Upper lobe of left lung (tissue), 6 donors: ENCODE measurements around the gene PREP. TPM values are rescaled to one million over a fixed set of nuclear protein-coding genes. Genes with fewer than 3 reads are reported as not detected.
"Not testable (repeated sequence)": the region's sequence is repeated elsewhere in the genome, so short reads cannot be mapped to it uniquely, and the experiment has no call there.

Source experiments
- ATAC-seq, 2 donors: fragments of 200-7000 bp; cut with Tn5 transposase; one replicate each; pipeline ENCODE4 v1.9.1; 2022; ENCODE audit warnings: mild to moderate bottlenecking in 2 of 2, moderate library complexity in 2 of 2; ENCODE audit not compliant: low FRiP score in 2 of 2
- DNase-seq, 2 donors: peaks; one replicate each; pipeline ENCODE4 v3.0.0-alpha.2; 2019 to 2020
- H3K27ac ChIP-seq, 4 donors: fragments of 200-600 bp; sonication (generic); one replicate each; pipeline ENCODE4 v1.5.1; 2016 to 2019
- H3K27me3 ChIP-seq, 4 donors: fragments of 200-600 bp; sonication (generic); one replicate each; pipeline ENCODE4 v1.5.1; 2017 to 2019
- H3K36me3 ChIP-seq, 4 donors: fragments of 200-600 bp; sonication (generic); one replicate each; pipeline ENCODE4 v1.5.1; 2016 to 2019
- H3K4me1 ChIP-seq, 4 donors: fragments of 200-600 bp; sonication (generic); one replicate each; pipeline ENCODE4 v1.5.1; 2018 to 2019
- H3K4me3 ChIP-seq, 4 donors: fragments of 200-600 bp; sonication (generic); one replicate each; pipeline ENCODE4 v1.5.1; 2017 to 2019; ENCODE audit warnings: mild to moderate bottlenecking in 2 of 4, moderate library complexity in 1 of 4
- H3K9me3 ChIP-seq, 4 donors: fragments of 200-600 bp; sonication (generic); one replicate each; pipeline ENCODE4 v1.5.1; 2018 to 2019
- CTCF ChIP-seq, 6 experiments: fragments of 450-650 bp in 4 of 6; fragments of 200-600 bp in 2 of 6; sonication (generic) in 2 of 6; IDR thresholded peaks; one replicate each; pipeline ENCODE4 v1.5.1; 2016 to 2019; ENCODE audit warnings: antibody characterized with exemption in 6 of 6
- EP300 ChIP-seq, 4 donors: sonication (generic); formaldehyde crosslinking; IDR thresholded peaks; one replicate each; pipeline ENCODE4 v1.5.1; 2017; ENCODE audit warnings: antibody characterized with exemption in 4 of 4, control low read depth in 2 of 4
- POLR2A ChIP-seq, 4 donors: fragments of 450-650 bp; IDR thresholded peaks; one replicate each; pipeline ENCODE4 v1.5.1; 2016 to 2017; ENCODE audit warnings: antibody characterized with exemption in 4 of 4, mild to moderate bottlenecking in 2 of 4
- POLR2AphosphoS5 ChIP-seq, 2 donors: sonication (generic); formaldehyde crosslinking; IDR thresholded peaks; one replicate each; pipeline ENCODE4 v1.5.1; 2017; ENCODE audit warnings: antibody characterized with exemption in 2 of 2
- WGBS, 2 donors: methylation state at CpG; one replicate each; pipeline ENCODE4 v1.1.5; 2017 to 2018; 5-methylcytosine and 5-hydroxymethylcytosine counted together
- total RNA-seq, 6 donors: library from RNA; depleted of rRNA in 4 of 6; stranded (reverse); fragments of >200 nt in 4 of 6; gene quantifications; one replicate each; pipeline versions ENCODE4 v1.1.0 to v1.2.1, GENCODE V29; 2016 to 2021
- donor health status: DM: no; HTN: no; CAD: no; lungs with moderate emphysema.
- donor health status: DM: no; HTN: yes; CAD: no; lungs with severe emphysema.

PREP gene
- total RNA-seq, 6 donors from 2014 or later, result 12.1 to 31.0 (median 28.9) TPM

GRCh38 chr6:105253787-105254186 is 149.1 kb downstream of the PREP start:
- Histone ChIP-seq H3K27ac (no peak overlapping the region), H3K36me3 (no peaks in the 10 kb centered on the region), H3K4me3 (no peak overlapping the region), H3K9me3 (no peaks in the 10 kb centered on the region), H3K27me3 (no peaks in the 10 kb centered on the region), H3K4me1 (peaks cover 0 to 5% (median 0%) of the 10 kb centered on the region in 4 donors)
- DNase-seq, result no peak
- ATAC-seq, result no peak
- TF ChIP-seq CTCF (IDR thresholded peaks at IDR 0.05) (no peak), POLR2AphosphoS5 (IDR thresholded peaks at IDR 0.05) (no peak), POLR2A (IDR thresholded peaks at IDR 0.05) (no peak), EP300 (IDR thresholded peaks at IDR 0.05) (no peak)
- 82 to 89% methylated on average over 6 of the region's 6 CpGs for WGBS, 2 donors

DNA sequence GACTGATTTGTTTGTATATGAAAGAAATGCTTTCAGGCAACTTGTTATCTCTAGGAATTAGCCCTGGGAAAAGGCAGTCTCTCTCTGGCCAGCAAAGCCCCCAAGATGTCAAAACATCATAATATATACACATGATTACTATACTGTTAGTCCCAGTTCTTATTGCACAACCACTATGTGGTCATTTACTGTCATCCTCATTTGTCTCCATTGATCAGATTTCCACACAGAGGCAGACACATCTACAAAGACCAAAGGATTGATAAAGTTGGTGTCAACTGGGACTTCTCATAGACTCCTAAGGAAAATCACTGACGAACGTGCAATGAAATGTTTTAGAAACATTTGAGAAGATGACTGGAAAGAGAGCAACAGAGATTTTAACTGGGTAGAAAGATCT is 151.2 kb downstream of the PREP start:
- no peak for ATAC-seq
- 86 to 89% methylated on average over 2 of the region's 2 CpGs for WGBS, 2 donors
- Histone ChIP-seq H3K4me3 (no peak overlapping the region), H3K27ac (no peak overlapping the region), H3K36me3 (no peaks in the 10 kb centered on the region), H3K27me3 (no peaks in the 10 kb centered on the region), H3K9me3 (no peaks in the 10 kb centered on the region), H3K4me1 (no peaks in the 10 kb centered on the region)
- no peak for TF ChIP-seq CTCF (IDR thresholded peaks at IDR 0.05)
- no peak for TF ChIP-seq POLR2A (IDR thresholded peaks at IDR 0.05)
- TF ChIP-seq POLR2AphosphoS5 (IDR thresholded peaks at IDR 0.05), result no peak
- no peak for TF ChIP-seq EP300 (IDR thresholded peaks at IDR 0.05)
- DNase-seq, result no peak

GRCh38 chr6:105250533-105250932 is 152.3 kb downstream of the PREP start:
- H3K4me3 ChIP-seq, result no peak overlapping the region
- ATAC-seq, result no peak
- no peak for DNase-seq
- no peaks in the 10 kb centered on the region for H3K4me1 ChIP-seq
- H3K27me3 ChIP-seq, result no peaks in the 10 kb centered on the region
- WGBS, 2 donors, result 72 to 81% methylated on average over 2 of the region's 2 CpGs
- no peaks in the 10 kb centered on the region for H3K36me3 ChIP-seq
- H3K27ac ChIP-seq, result no peak overlapping the region
- TF ChIP-seq POLR2AphosphoS5 (IDR thresholded peaks at IDR 0.05) (no peak), EP300 (IDR thresholded peaks at IDR 0.05) (no peak), CTCF (IDR thresholded peaks at IDR 0.05) (no peak), POLR2A (IDR thresholded peaks at IDR 0.05) (no peak)
- H3K9me3 ChIP-seq, result no peaks in the 10 kb centered on the region

GRCh38 chr6:105243487-105243886 is 159.4 kb downstream of the PREP start:
- Histone ChIP-seq H3K9me3 (no peaks in the 10 kb centered on the region), H3K4me3 (no peak overlapping the region), H3K36me3 (no peaks in the 10 kb centered on the region), H3K27ac (no peak overlapping the region), H3K4me1 (no peaks in the 10 kb centered on the region), H3K27me3 (no peaks in the 10 kb centered on the region)
- DNase-seq (no peak), ATAC-seq (no peak)
- WGBS, 2 donors, result 44 to 50% methylated on average over 2 of the region's 2 CpGs
- TF ChIP-seq EP300 (IDR thresholded peaks at IDR 0.05), result no peak
- TF ChIP-seq CTCF (IDR thresholded peaks at IDR 0.05), result no peak
- TF ChIP-seq POLR2AphosphoS5 (IDR thresholded peaks at IDR 0.05), result no peak
- TF ChIP-seq POLR2A (IDR thresholded peaks at IDR 0.05), result no peak

- ATAC-seq (no peak), DNase-seq (no peak)
- TF ChIP-seq CTCF (IDR thresholded peaks at IDR 0.05), result no peak
- TF ChIP-seq EP300 (IDR thresholded peaks at IDR 0.05), result no peak
- no peak for TF ChIP-seq POLR2AphosphoS5 (IDR thresholded peaks at IDR 0.05)
- no peak for TF ChIP-seq POLR2A (IDR thresholded peaks at IDR 0.05)
- H3K36me3 ChIP-seq, result no peaks in the 10 kb centered on the region
- no peak overlapping the region for H3K27ac ChIP-seq
- WGBS, 2 donors, result 86 to 91% methylated on average over 5 of the region's 5 CpGs
- peaks cover 3 to 10% (median 5%) of the 10 kb centered on the region in 4 donors for H3K9me3 ChIP-seq
- H3K4me3 ChIP-seq, result no peak overlapping the region
- no peaks in the 10 kb centered on the region for H3K27me3 ChIP-seq
- no peaks in the 10 kb centered on the region for H3K4me1 ChIP-seq
These were observed 167.7 kb downstream of the PREP start for GRCh38 chr6:105235155-105235554.

- not testable (repeated sequence) for H3K4me1 ChIP-seq, DNase-seq, ATAC-seq, H3K36me3 ChIP-seq, H3K9me3 ChIP-seq, H3K27me3 ChIP-seq, H3K27ac ChIP-seq, H3K4me3 ChIP-seq
- WGBS, 2 donors, result 91 to 92% methylated on average over 4 of the region's 4 CpGs
These were observed 171.1 kb downstream of the PREP start for GRCh38 chr6:105231771-105232170.
